HepG2 (cell line): ENCODE measurements around the gene ASTN2. TPM values are rescaled to one million over a fixed set of nuclear protein-coding genes. Genes with fewer than 3 reads are reported as not detected.

ENCODE experiments used
- CREM ChIP-seq, 2 experiments: sonication (generic) in 1 of 2; formaldehyde crosslinking in 1 of 2; IDR thresholded peaks; 2 replicates each; pipeline versions ENCODE4 v1.4.0 to v1.6.1; 2016 to 2020; ENCODE audit warnings: antibody characterized with exemption in 1 of 2, mild to moderate bottlenecking in 1 of 2, missing genetic modification reagents in 1 of 2
- KDM6A ChIP-seq: IDR thresholded peaks from 2 replicates; pipeline ENCODE4 v1.6.1; 2016; ENCODE audit warnings: low read depth
- KMT2A ChIP-seq: sonication (generic); formaldehyde crosslinking; IDR thresholded peaks from 2 replicates; pipeline ENCODE4 v1.4.0; 2020; ENCODE audit warnings: missing genetic modification reagents
- MAX ChIP-seq: IDR thresholded peaks from 2 replicates; pipeline ENCODE4 v1.6.1; 2012; ENCODE audit warnings: inconsistent platforms
- MED13 ChIP-seq: sonication (generic); formaldehyde crosslinking; IDR thresholded peaks from 2 replicates; pipeline ENCODE4 v1.5.0; 2020; ENCODE audit warnings: missing genetic modification reagents
- SRSF9 ChIP-seq: fragments of 200-400 bp; formaldehyde crosslinking; IDR thresholded peaks from 2 replicates; pipeline ENCODE4 v1.6.1; 2018; ENCODE audit warnings: borderline replicate concordance, mild to moderate bottlenecking, low read depth, low read length; ENCODE audit not compliant: insufficient read depth, poor library complexity, severe bottlenecking
- STAT5B ChIP-seq: sonication (generic); formaldehyde crosslinking; IDR thresholded peaks from 2 replicates; pipeline ENCODE4 v1.4.0; 2020; ENCODE audit warnings: missing genetic modification reagents
- ZBTB25 ChIP-seq: IDR thresholded peaks from 2 replicates; pipeline ENCODE4 v1.6.1; 2018; ENCODE audit warnings: missing genetic modification reagents
- ZNF280D ChIP-seq: sonication (generic); formaldehyde crosslinking; IDR thresholded peaks from 2 replicates; pipeline ENCODE4 v1.5.1; 2020; ENCODE audit warnings: mild to moderate bottlenecking, missing genetic modification reagents
- ZNF503 ChIP-seq: sonication (generic); formaldehyde crosslinking; IDR thresholded peaks from 2 replicates; pipeline ENCODE4 v1.4.0; 2020; ENCODE audit warnings: missing genetic modification reagents
- ZNF513 ChIP-seq: sonication (generic); formaldehyde crosslinking; conservative IDR thresholded peaks from 2 replicates; pipeline ENCODE4 v1.5.0; 2020; ENCODE audit warnings: missing genetic modification reagents
- ZNF567 ChIP-seq: sonication (generic); formaldehyde crosslinking; IDR thresholded peaks from 2 replicates; pipeline ENCODE4 v1.8.1; 2023; ENCODE audit warnings: mild to moderate bottlenecking, missing genetic modification reagents, borderline replicate concordance
- ZNF687 ChIP-seq: sonication (generic); formaldehyde crosslinking; IDR thresholded peaks from 2 replicates; pipeline ENCODE4 v1.5.1; 2020; ENCODE audit warnings: mild to moderate bottlenecking, missing genetic modification reagents, moderate library complexity
- polyA plus RNA-seq, 8 experiments: library from polyadenylated mRNA; depleted of rRNA in 3 of 8; stranded (reverse) in 7 of 8; unstranded in 1 of 8; fragments of >200 nt; fragmentation: Illumina TruSeq in 4 of 8; extraction: Trizol in 4 of 8; gene quantifications; 2 replicates each; pipeline versions ENCODE4 v1.2.1 to v1.2.3, GENCODE V29; 2011 to 2016; ENCODE audit warnings: low read depth in 4 of 8, missing spikeins in 1 of 8, mixed read lengths in 1 of 8; ENCODE audit not compliant: insufficient read depth in 1 of 8
- total RNA-seq, 5 experiments: library from RNA; depleted of rRNA; stranded (reverse); fragments of >200 nt; fragmentation: Illumina TruSeq; extraction: Trizol; gene quantifications; 2 replicates each; pipeline ENCODE4 v1.2.3, GENCODE V29; 2016; ENCODE audit warnings: low read depth in 1 of 5

The ASTN2 gene
- total and polyA plus RNA-seq, 2 of the 13 experiments (the other 11 are each of a cell fraction or from before 2014, with no cell fraction given): 5.2 to 13.5 TPM

GRCh38 chr9:116549061-116549664 lies 865.7 kb downstream of the ASTN2 start (continued):
- TF ChIP-seq ZNF687 (CRISPR knock-in tag) (peak; percentile 92), CREM (IDR thresholded peaks at IDR 0.05) (no peak), CREM (CRISPR knock-in tag; IDR thresholded peaks at IDR 0.05) (no peak), KDM6A (CRISPR knock-in tag) (0 out of 2 replicates have a peak, but pooled peaks have one; percentile 52), ZNF513 (CRISPR knock-in tag) (no peak), ZNF567 (CRISPR knock-in tag) (no peak), SRSF9 (no peak), KMT2A (CRISPR knock-in tag) (peak; percentile 67; the same call in 1 of the 2 replicates), ZNF280D (0 out of 2 replicates have a peak, but pooled peaks have one; percentile 42), ZNF503 (no peak), STAT5B (CRISPR knock-in tag) (no peak), MAX (peak; percentile 53), MED13 (CRISPR knock-in tag) (no peak), ZBTB25 (CRISPR knock-in tag) (0 out of 2 replicates have a peak, but pooled peaks have one; percentile 32)
